ENCODE measurements around the gene RASGEF1B. TPM values are rescaled to one million over a fixed set of nuclear protein-coding genes. Genes with fewer than 3 reads are reported as not detected.

RASGEF1B gene
- total RNA-seq, 1 experiment from 2014 or later, result 1.1 TPM

- DNase-seq (ENCODE audit: low read depth), result no peak
Measured at GRCh38 chr4:81398379-81398778, 73.3 kb downstream of the RASGEF1B start.

GRCh38 chr4:81397635-81398034 lies 74.1 kb downstream of the RASGEF1B start:
- no peak for DNase-seq (ENCODE audit: low read depth)

- DNase-seq (ENCODE audit: low read depth), result no peak
Measured at GRCh38 chr4:81395239-81395638, 76.5 kb downstream of the RASGEF1B start.

GRCh38 chr4:81392164-81392563 lies 79.5 kb downstream of the RASGEF1B start:
- DNase-seq (ENCODE audit: low read depth), result no peak

GRCh38 chr4:81389720-81390119 lies 82.0 kb downstream of the RASGEF1B start:
- DNase-seq (ENCODE audit: low read depth), result no peak

- DNase-seq (ENCODE audit: low read depth), result no peak
Measured at GRCh38 chr4:81380437-81380836, 91.3 kb downstream of the RASGEF1B start.

GRCh38 chr4:81378386-81378785 lies 93.3 kb downstream of the RASGEF1B start:
- no peak for DNase-seq (ENCODE audit: low read depth)

GRCh38 chr4:81377191-81377590 lies 94.5 kb downstream of the RASGEF1B start:
- no peak for DNase-seq (ENCODE audit: low read depth)

- no peak for DNase-seq (ENCODE audit: low read depth)
Measured at GRCh38 chr4:81376720-81377119, 95.0 kb downstream of the RASGEF1B start.

Data from Daoy (cell line).